ENCODE measurements around the gene PTPN9. TPM values are rescaled to one million over a fixed set of nuclear protein-coding genes. Genes with fewer than 3 reads are reported as not detected.

PTPN9 gene
- total and polyA plus RNA-seq, 10 of the 15 experiments (the other 5 are each of a cell fraction or from before 2014, with no cell fraction given) = 7.8 to 29.1 (median 18.5) TPM

DNA sequence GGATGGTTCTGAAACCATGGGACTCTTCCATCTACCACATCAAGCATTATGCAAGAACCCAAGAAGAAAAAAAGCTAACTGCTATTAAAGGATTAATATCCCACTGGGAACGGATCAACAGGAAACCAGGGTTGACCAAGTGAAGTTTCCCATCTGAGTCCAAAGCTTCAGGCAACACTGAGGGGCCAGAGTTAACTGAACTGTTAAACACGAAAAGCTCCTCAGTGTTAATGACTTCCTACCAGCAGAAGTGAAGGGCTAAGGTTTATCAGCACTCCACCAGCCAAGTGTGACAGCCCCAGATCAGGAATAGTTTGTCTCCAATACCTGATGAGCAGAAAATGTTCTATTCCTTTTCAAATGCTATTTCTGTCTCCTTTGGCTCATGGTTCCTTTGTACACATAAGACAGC is 36.7 kb downstream of the PTPN9 start (continued):
- TF ChIP-seq, protein P1, sequence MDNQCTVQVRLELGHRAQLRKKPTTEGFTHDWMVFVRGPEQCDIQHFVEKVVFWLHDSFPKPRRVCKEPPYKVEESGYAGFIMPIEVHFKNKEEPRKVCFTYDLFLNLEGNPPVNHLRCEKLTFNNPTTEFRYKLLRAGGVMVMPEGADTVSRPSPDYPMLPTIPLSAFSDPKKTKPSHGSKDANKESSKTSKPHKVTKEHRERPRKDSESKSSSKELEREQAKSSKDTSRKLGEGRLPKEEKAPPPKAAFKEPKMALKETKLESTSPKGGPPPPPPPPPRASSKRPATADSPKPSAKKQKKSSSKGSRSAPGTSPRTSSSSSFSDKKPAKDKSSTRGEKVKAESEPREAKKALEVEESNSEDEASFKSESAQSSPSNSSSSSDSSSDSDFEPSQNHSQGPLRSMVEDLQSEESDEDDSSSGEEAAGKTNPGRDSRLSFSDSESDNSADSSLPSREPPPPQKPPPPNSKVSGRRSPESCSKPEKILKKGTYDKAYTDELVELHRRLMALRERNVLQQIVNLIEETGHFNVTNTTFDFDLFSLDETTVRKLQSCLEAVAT (IDR thresholded peaks at IDR 0.05) = no peak
- TF ChIP-seq, protein P2, sequence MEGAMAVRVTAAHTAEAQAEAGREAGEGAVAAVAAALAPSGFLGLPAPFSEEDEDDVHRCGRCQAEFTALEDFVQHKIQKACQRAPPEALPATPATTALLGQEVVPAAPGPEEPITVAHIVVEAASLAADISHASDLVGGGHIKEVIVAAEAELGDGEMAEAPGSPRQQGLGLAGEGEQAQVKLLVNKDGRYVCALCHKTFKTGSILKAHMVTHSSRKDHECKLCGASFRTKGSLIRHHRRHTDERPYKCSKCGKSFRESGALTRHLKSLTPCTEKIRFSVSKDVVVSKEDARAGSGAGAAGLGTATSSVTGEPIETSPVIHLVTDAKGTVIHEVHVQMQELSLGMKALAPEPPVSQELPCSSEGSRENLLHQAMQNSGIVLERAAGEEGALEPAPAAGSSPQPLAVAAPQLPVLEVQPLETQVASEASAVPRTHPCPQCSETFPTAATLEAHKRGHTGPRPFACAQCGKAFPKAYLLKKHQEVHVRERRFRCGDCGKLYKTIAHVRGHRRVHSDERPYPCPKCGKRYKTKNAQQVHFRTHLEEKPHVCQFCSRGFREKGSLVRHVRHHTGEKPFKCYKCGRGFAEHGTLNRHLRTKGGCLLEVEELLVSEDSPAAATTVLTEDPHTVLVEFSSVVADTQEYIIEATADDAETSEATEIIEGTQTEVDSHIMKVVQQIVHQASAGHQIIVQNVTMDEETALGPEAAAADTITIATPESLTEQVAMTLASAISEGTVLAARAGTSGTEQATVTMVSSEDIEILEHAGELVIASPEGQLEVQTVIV (IDR thresholded peaks at IDR 0.05; ENCODE audit: borderline replicate concordance, partially characterized antibody) = no peak
- no peak for TF ChIP-seq YY1 (IDR thresholded peaks at IDR 0.05; ENCODE audit: low read depth, low read length)
- TF ChIP-seq KDM1A (IDR thresholded peaks at IDR 0.05; ENCODE audit: borderline replicate concordance) = no peak
- no peak for TF ChIP-seq ZZZ3 (IDR thresholded peaks at IDR 0.05; ENCODE audit: control insufficient read depth, insufficient read length, low read depth)
- TF ChIP-seq, protein P3, sequence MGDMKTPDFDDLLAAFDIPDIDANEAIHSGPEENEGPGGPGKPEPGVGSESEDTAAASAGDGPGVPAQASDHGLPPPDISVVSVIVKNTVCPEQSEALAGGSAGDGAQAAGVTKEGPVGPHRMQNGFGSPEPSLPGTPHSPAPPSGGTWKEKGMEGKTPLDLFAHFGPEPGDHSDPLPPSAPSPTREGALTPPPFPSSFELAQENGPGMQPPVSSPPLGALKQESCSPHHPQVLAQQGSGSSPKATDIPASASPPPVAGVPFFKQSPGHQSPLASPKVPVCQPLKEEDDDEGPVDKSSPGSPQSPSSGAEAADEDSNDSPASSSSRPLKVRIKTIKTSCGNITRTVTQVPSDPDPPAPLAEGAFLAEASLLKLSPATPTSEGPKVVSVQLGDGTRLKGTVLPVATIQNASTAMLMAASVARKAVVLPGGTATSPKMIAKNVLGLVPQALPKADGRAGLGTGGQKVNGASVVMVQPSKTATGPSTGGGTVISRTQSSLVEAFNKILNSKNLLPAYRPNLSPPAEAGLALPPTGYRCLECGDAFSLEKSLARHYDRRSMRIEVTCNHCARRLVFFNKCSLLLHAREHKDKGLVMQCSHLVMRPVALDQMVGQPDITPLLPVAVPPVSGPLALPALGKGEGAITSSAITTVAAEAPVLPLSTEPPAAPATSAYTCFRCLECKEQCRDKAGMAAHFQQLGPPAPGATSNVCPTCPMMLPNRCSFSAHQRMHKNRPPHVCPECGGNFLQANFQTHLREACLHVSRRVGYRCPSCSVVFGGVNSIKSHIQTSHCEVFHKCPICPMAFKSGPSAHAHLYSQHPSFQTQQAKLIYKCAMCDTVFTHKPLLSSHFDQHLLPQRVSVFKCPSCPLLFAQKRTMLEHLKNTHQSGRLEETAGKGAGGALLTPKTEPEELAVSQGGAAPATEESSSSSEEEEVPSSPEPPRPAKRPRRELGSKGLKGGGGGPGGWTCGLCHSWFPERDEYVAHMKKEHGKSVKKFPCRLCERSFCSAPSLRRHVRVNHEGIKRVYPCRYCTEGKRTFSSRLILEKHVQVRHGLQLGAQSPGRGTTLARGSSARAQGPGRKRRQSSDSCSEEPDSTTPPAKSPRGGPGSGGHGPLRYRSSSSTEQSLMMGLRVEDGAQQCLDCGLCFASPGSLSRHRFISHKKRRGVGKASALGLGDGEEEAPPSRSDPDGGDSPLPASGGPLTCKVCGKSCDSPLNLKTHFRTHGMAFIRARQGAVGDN (IDR thresholded peaks at IDR 0.05) = no peak
- TF ChIP-seq MXI1 (IDR thresholded peaks at IDR 0.05; ENCODE audit: low read depth, low read length) = no peak
- TF ChIP-seq RAD51 (IDR thresholded peaks at IDR 0.05) = no peak
- no peak for TF ChIP-seq CBX5 (IDR thresholded peaks at IDR 0.05; ENCODE audit: low read depth)
